Measurements from ENCODE around the gene LRRC28.

GRCh38 chr15:99209326-99209725 is 42.0 kb upstream of the LRRC28 start:
- TF ChIP-seq CTCF (IDR thresholded peaks at IDR 0.05) (no peak), POLR2AphosphoS5 (IDR thresholded peaks at IDR 0.05) (no peak), EP300 (IDR thresholded peaks at IDR 0.05) (no peak)

Data from upper lobe of left lung (tissue), 4 donors.